ENCODE measurements around the gene EIF2S3B.

Gene EIF2S3B

GRCh38 chr12:10498042-10498441 is 7.6 kb upstream of the EIF2S3B start:
- DNase-seq (ENCODE audit: low read depth, low spot score), result no peak
- Histone ChIP-seq H3K9ac (ENCODE audit: insufficient read length) (no peak overlapping the region), H3K4me3 (no peak overlapping the region), H3K27ac (no peak overlapping the region), H3K9me3 (ENCODE audit: low read depth, low read length) (no peaks in the 10 kb centered on the region), H3K36me3 (ENCODE audit: insufficient read depth, low read length) (no peaks in the 10 kb centered on the region)
- no peak for TF ChIP-seq POLR2AphosphoS5 (IDR thresholded peaks at IDR 0.05; ENCODE audit: borderline replicate concordance, low read depth, low read length)
- TF ChIP-seq EZH2 (IDR thresholded peaks at IDR 0.05), result no peak
- no peak for TF ChIP-seq FOXP2 (optimal IDR thresholded peaks at IDR 0.05; ENCODE audit: control extremely low read depth, extremely low read length, insufficient read depth)

GRCh38 chr12:10501030-10501429 is 4.7 kb upstream of the EIF2S3B start:
- Histone ChIP-seq H3K36me3 (ENCODE audit: insufficient read depth, low read length) (no peaks in the 10 kb centered on the region), H3K9me3 (ENCODE audit: low read depth, low read length) (no peaks in the 10 kb centered on the region), H3K9ac (ENCODE audit: insufficient read length) (no peak overlapping the region), H3K4me3 (no peak overlapping the region), H3K27ac (no peak overlapping the region)
- DNase-seq (ENCODE audit: low read depth, low spot score), result no peak
- TF ChIP-seq POLR2AphosphoS5 (IDR thresholded peaks at IDR 0.05; ENCODE audit: borderline replicate concordance, low read depth, low read length), result no peak
- TF ChIP-seq EZH2 (IDR thresholded peaks at IDR 0.05), result no peak
- no peak for TF ChIP-seq FOXP2 (optimal IDR thresholded peaks at IDR 0.05; ENCODE audit: control extremely low read depth, extremely low read length, insufficient read depth)

- H3K9me3 ChIP-seq (ENCODE audit: low read depth, low read length), result no peaks in the 10 kb centered on the region
- H3K4me3 ChIP-seq, result no peak overlapping the region
- no peak for DNase-seq (ENCODE audit: low read depth, low spot score)
- H3K36me3 ChIP-seq (ENCODE audit: insufficient read depth, low read length), result no peaks in the 10 kb centered on the region
- H3K9ac ChIP-seq (ENCODE audit: insufficient read length), result no peak overlapping the region
- no peak for TF ChIP-seq POLR2AphosphoS5 (IDR thresholded peaks at IDR 0.05; ENCODE audit: borderline replicate concordance, low read depth, low read length)
- TF ChIP-seq EZH2 (IDR thresholded peaks at IDR 0.05), result no peak
- no peak for TF ChIP-seq FOXP2 (optimal IDR thresholded peaks at IDR 0.05; ENCODE audit: control extremely low read depth, extremely low read length, insufficient read depth)
- H3K27ac ChIP-seq, result no peak overlapping the region
Observed at GRCh38 chr12:10503460-10503859, 2.2 kb upstream of the EIF2S3B start.

GRCh38 chr12:10511756-10512355 is 6.2 kb downstream of the EIF2S3B start:
- Histone ChIP-seq H3K9me3 (ENCODE audit: low read depth, low read length) (no peaks in the 10 kb centered on the region), H3K4me3 (no peak overlapping the region), H3K36me3 (ENCODE audit: insufficient read depth, low read length) (no peaks in the 10 kb centered on the region), H3K27ac (no peak overlapping the region), H3K9ac (ENCODE audit: insufficient read length) (no peak overlapping the region)
- DNase-seq (ENCODE audit: low read depth, low spot score), result no peak
- TF ChIP-seq POLR2AphosphoS5 (IDR thresholded peaks at IDR 0.05; ENCODE audit: borderline replicate concordance, low read depth, low read length), result no peak
- TF ChIP-seq EZH2 (IDR thresholded peaks at IDR 0.05), result no peak
- no peak for TF ChIP-seq FOXP2 (optimal IDR thresholded peaks at IDR 0.05; ENCODE audit: control extremely low read depth, extremely low read length, insufficient read depth)

GRCh38 chr12:10512798-10513197 is 7.1 kb downstream of the EIF2S3B start:
- DNase-seq (ENCODE audit: low read depth, low spot score), result no peak
- H3K36me3 ChIP-seq (ENCODE audit: insufficient read depth, low read length), result no peaks in the 10 kb centered on the region
- H3K27ac ChIP-seq, result no peak overlapping the region
- H3K9ac ChIP-seq (ENCODE audit: insufficient read length), result no peak overlapping the region
- no peak overlapping the region for H3K4me3 ChIP-seq
- no peaks in the 10 kb centered on the region for H3K9me3 ChIP-seq (ENCODE audit: low read depth, low read length)
- TF ChIP-seq EZH2 (IDR thresholded peaks at IDR 0.05) (no peak), FOXP2 (optimal IDR thresholded peaks at IDR 0.05; ENCODE audit: control extremely low read depth, extremely low read length, insufficient read depth) (no peak), POLR2AphosphoS5 (IDR thresholded peaks at IDR 0.05; ENCODE audit: borderline replicate concordance, low read depth, low read length) (no peak)

- Histone ChIP-seq H3K36me3 (ENCODE audit: insufficient read depth, low read length) (no peaks in the 10 kb centered on the region), H3K4me3 (no peak overlapping the region), H3K27ac (no peak overlapping the region), H3K9me3 (ENCODE audit: low read depth, low read length) (no peaks in the 10 kb centered on the region), H3K9ac (ENCODE audit: insufficient read length) (no peak overlapping the region)
- no peak for DNase-seq (ENCODE audit: low read depth, low spot score)
- no peak for TF ChIP-seq POLR2AphosphoS5 (IDR thresholded peaks at IDR 0.05; ENCODE audit: borderline replicate concordance, low read depth, low read length)
- no peak for TF ChIP-seq EZH2 (IDR thresholded peaks at IDR 0.05)
- no peak for TF ChIP-seq FOXP2 (optimal IDR thresholded peaks at IDR 0.05; ENCODE audit: control extremely low read depth, extremely low read length, insufficient read depth)
Observed at GRCh38 chr12:10521555-10521954, 15.9 kb downstream of the EIF2S3B start.

- Histone ChIP-seq H3K4me3 (no peak overlapping the region), H3K9ac (ENCODE audit: insufficient read length) (no peak overlapping the region), H3K36me3 (ENCODE audit: insufficient read depth, low read length) (no peaks in the 10 kb centered on the region), H3K27ac (no peak overlapping the region), H3K9me3 (ENCODE audit: low read depth, low read length) (no peaks in the 10 kb centered on the region)
- DNase-seq (ENCODE audit: low read depth, low spot score), result no peak
- no peak for TF ChIP-seq FOXP2 (optimal IDR thresholded peaks at IDR 0.05; ENCODE audit: control extremely low read depth, extremely low read length, insufficient read depth)
- TF ChIP-seq EZH2 (IDR thresholded peaks at IDR 0.05), result no peak
- no peak for TF ChIP-seq POLR2AphosphoS5 (IDR thresholded peaks at IDR 0.05; ENCODE audit: borderline replicate concordance, low read depth, low read length)
Observed at GRCh38 chr12:10528174-10528953, 22.7 kb downstream of the EIF2S3B start.

- TF ChIP-seq FOXP2 (optimal IDR thresholded peaks at IDR 0.05; ENCODE audit: control extremely low read depth, extremely low read length, insufficient read depth) (no peak), POLR2AphosphoS5 (IDR thresholded peaks at IDR 0.05; ENCODE audit: borderline replicate concordance, low read depth, low read length) (no peak), EZH2 (IDR thresholded peaks at IDR 0.05) (no peak)
- Histone ChIP-seq H3K9me3 (ENCODE audit: low read depth, low read length) (no peaks in the 10 kb centered on the region), H3K36me3 (ENCODE audit: insufficient read depth, low read length) (no peaks in the 10 kb centered on the region), H3K4me3 (no peak overlapping the region), H3K27ac (no peak overlapping the region), H3K9ac (ENCODE audit: insufficient read length) (no peak overlapping the region)
- DNase-seq (ENCODE audit: low read depth, low spot score), result no peak
Observed at GRCh38 chr12:10529603-10530002, 23.9 kb downstream of the EIF2S3B start.

Measured in SK-N-MC (cell line).